GM13976 (cell line): ENCODE results near the gene WTIP.

Experiments
- DNase-seq: peaks from one replicate; pipeline ENCODE4 v3.0.0; 2012; ENCODE audit warnings: low spot score
- CTCF ChIP-seq: IDR thresholded peaks from 2 replicates; pipeline ENCODE4 v1.5.1; 2012; ENCODE audit warnings: borderline replicate concordance, mild to moderate bottlenecking; ENCODE audit not compliant: insufficient read depth; ENCODE audit errors: extremely low read depth, missing control alignments, control extremely low read depth
- in situ Hi-C: fragments of 300-500 bp; cut with MboI; formaldehyde crosslinking; loops from one replicate; pipeline ENCODE4 v1.12.0; 2022; ENCODE audit warnings: low sequenced_read_pairs, mixed read lengths, inconsistent platforms; ENCODE audit not compliant: unreplicated experiment

WTIP gene

GRCh38 chr19:34497112-34497805 lies 15.7 kb downstream of the WTIP start:
- DNase-seq = no peak
- in situ Hi-C loops = no loop called here
- TF ChIP-seq CTCF = no peak

- TF ChIP-seq CTCF = no peak
- no peak for DNase-seq
- in situ Hi-C loops = no loop called here
Observed at GRCh38 chr19:34499155-34499834, 17.7 kb downstream of the WTIP start.

GRCh38 chr19:34500656-34501120 lies 19.1 kb downstream of the WTIP start:
- DNase-seq = peak; percentile 43
- no peak for TF ChIP-seq CTCF
- in situ Hi-C loops = no loop called here

- DNase-seq = peak; percentile 97
- in situ Hi-C loops = no loop called here
- TF ChIP-seq CTCF = peak; percentile 95
Observed at GRCh38 chr19:34501339-34502320, 20.1 kb downstream of the WTIP start.

- no peak for DNase-seq
- in situ Hi-C loops = no loop called here
- no peak for TF ChIP-seq CTCF
Observed at GRCh38 chr19:34502582-34503411, 21.2 kb downstream of the WTIP start.

- in situ Hi-C loops = no loop called here
- DNase-seq = no peak
- TF ChIP-seq CTCF = no peak
Observed at GRCh38 chr19:34503531-34504272, 22.1 kb downstream of the WTIP start.
